Fibroblast of mammary gland (primary cell): ENCODE results near the gene SMIM12.

Source experiments
- DNase-seq: peaks from one replicate; pipeline ENCODE4 v3.0.0-alpha.2; 2010; ENCODE audit warnings: low read depth
- H3K4me3 ChIP-seq: 2 replicates; pipeline ENCODE4 v1.5.1; 2011; ENCODE audit warnings: low read depth, mild to moderate bottlenecking, low read length, moderate library complexity; ENCODE audit not compliant: control insufficient read depth
- TF ChIP-seq, protein P1 (sequence below): conservative IDR thresholded peaks from 2 replicates; pipeline ENCODE4 v1.5.1; 2011; ENCODE audit warnings: low read depth, low read length, inconsistent platforms; ENCODE audit not compliant: control insufficient read depth, insufficient read depth

Gene SMIM12

GRCh38 chr1:34842952-34843371, 16.6 kb downstream of the SMIM12 start:
- H3K4me3 ChIP-seq = no peak overlapping the region
- DNase-seq = no peak
- TF ChIP-seq, protein P1, sequence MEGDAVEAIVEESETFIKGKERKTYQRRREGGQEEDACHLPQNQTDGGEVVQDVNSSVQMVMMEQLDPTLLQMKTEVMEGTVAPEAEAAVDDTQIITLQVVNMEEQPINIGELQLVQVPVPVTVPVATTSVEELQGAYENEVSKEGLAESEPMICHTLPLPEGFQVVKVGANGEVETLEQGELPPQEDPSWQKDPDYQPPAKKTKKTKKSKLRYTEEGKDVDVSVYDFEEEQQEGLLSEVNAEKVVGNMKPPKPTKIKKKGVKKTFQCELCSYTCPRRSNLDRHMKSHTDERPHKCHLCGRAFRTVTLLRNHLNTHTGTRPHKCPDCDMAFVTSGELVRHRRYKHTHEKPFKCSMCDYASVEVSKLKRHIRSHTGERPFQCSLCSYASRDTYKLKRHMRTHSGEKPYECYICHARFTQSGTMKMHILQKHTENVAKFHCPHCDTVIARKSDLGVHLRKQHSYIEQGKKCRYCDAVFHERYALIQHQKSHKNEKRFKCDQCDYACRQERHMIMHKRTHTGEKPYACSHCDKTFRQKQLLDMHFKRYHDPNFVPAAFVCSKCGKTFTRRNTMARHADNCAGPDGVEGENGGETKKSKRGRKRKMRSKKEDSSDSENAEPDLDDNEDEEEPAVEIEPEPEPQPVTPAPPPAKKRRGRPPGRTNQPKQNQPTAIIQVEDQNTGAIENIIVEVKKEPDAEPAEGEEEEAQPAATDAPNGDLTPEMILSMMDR = no peak

DNA sequence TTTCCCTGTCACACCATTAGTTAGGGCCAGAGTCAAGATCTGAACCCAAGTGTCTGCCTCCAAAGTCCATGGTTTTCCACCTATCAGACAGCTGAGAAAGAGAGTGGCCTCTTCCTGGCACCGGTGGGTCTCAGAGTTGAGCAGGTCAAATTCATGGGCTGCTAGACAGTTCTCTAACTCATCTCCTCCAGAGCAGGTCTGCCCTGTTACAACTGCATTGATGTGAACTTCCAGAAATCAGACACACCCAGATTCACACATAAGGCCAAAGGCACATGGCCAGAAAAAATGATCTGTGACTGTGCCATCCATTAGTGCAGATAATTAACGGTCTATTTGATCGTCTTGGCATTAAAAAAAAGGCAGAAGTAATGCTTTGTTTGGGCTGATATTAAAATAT, 17.5 kb downstream of the SMIM12 start:
- TF ChIP-seq, protein P1 = no peak
- no peak overlapping the region for H3K4me3 ChIP-seq
- DNase-seq = no peak

DNA sequence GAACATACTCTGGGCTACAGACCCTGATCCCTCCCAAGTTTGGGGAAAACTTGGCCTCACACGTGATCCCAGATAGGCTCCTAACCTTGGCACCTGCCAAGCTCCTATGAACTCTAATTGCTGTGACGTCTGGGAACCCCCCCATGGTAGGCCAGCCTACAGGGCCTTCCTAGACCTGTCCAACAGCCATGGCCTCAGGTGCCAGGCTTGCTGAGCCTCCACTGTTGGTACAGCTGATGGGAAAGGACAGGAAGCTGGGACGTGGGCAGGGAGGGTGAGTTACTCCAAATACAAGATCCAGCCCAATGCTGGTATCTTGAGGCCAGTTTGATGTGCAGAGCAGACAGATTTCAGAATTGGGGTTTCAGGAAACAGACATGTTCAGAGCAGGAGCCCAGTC, 19.1 kb downstream of the SMIM12 start:
- no peak for DNase-seq
- no peak overlapping the region for H3K4me3 ChIP-seq
- TF ChIP-seq, protein P1 = no peak

DNA sequence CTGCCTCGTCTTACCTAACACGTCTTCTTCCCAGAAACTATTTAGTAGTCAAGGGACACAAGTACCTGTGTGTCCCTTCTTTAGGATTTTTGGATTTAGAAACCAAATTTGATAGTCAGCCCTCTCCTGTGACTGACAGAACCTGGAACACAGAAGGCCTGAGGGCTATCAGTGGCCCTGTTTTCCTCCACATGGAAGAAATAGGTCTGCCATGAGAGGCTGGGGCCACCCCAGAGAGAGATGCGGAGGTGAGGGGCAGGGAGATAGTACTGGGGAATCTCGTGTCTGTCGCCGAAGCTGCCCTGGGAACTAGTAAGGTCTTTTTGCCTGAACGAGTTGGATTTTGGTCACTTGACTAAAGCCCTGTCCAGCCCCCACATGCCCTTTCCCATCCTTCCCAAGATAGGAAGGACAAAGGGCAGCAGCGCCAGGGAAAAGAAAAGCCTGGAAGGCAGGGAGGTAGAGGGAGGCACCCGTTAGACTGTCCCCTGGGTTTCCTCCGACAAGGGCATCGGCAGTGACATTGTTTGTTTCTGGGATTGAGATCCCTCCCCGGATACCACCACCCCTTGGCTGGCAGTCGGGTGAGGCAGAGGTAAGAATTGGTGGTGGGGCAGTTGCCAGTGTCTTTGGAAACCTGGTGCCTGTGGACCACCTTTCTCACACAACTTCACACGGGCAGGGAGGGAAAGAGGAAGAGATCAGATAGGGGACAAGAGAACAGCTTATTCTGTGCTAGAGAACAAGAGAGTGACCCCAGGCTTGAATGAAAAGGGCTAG, 19.8 kb downstream of the SMIM12 start:
- no peak overlapping the region for H3K4me3 ChIP-seq
- DNase-seq = no peak
- TF ChIP-seq, protein P1 = no peak

DNA sequence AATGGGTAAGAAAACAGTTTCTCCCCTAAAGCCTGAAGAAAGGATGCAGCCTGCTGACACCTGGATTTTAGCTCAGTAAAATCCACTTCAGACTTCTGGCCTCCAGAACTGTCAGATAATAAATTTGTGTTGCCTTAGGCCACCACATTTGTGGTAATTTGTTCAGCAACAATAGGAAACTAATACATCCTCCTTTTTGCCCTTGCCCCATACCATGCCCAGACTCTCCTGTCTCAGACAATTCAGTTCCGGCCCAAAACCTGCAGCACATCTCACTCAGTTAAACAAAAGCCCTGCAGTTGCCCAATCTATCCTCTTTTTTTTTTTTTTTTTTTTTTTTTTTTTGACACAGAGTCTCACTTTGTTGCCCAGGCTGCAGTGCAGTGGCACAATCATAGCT, 25.8 kb downstream of the SMIM12 start:
- DNase-seq = no peak
- TF ChIP-seq, protein P1 = no peak
- no peak overlapping the region for H3K4me3 ChIP-seq

GRCh38 chr1:34831721-34832246, 27.8 kb downstream of the SMIM12 start:
- DNase-seq = no peak
- TF ChIP-seq, protein P1 = no peak
- H3K4me3 ChIP-seq = no peak overlapping the region
